CD4-positive, alpha-beta T cell treated with Interleukin-10 for 1 hour (primary cell): ENCODE results near the gene SLAMF6.
A peak's percentile ranks its signal among the peaks of the same experiment; 100 is the strongest.
"Not testable (repeated sequence)": the region's sequence is repeated elsewhere in the genome, so short reads cannot be mapped to it uniquely, and the experiment has no call there.

Experiments
- DNase-seq: peaks from one replicate; pipeline ENCODE4 v3.0.0-alpha.2; 2020

SLAMF6 gene

GRCh38 chr1:160522622-160523345 is at the start of gene SLAMF6:
SLAMF6 (minus strand) TSS chr1:160523255; CDS start chr1:160523192, 63 bp downstream.
- peak; percentile 59 for DNase-seq

GRCh38 chr1:160570840-160571239 is 47.8 kb upstream of the SLAMF6 start:
- no peak for DNase-seq

GRCh38 chr1:160569806-160570205 is 46.8 kb upstream of the SLAMF6 start:
- DNase-seq = no peak

GRCh38 chr1:160567858-160568682 is 45.0 kb upstream of the SLAMF6 start:
- DNase-seq = peak; percentile 77

GRCh38 chr1:160567341-160567740 is 44.3 kb upstream of the SLAMF6 start:
- DNase-seq = no peak

GRCh38 chr1:160565564-160565963 is 42.5 kb upstream of the SLAMF6 start:
- DNase-seq = no peak

GRCh38 chr1:160563230-160563629 is 40.2 kb upstream of the SLAMF6 start:
- DNase-seq = not testable (repeated sequence)

GRCh38 chr1:160562745-160563144 is 39.7 kb upstream of the SLAMF6 start:
- DNase-seq = not testable (repeated sequence)

- DNase-seq = peak; percentile 39
Observed at GRCh38 chr1:160560806-160561205, 37.8 kb upstream of the SLAMF6 start.

GRCh38 chr1:160560045-160560705 is 37.1 kb upstream of the SLAMF6 start:
- peak; percentile 47 for DNase-seq

- peak; percentile 41 for DNase-seq
Observed at GRCh38 chr1:160559437-160559836, 36.4 kb upstream of the SLAMF6 start.

GRCh38 chr1:160558660-160559380 is 35.8 kb upstream of the SLAMF6 start:
- DNase-seq = peak; percentile 46

GRCh38 chr1:160553778-160554177 is 30.7 kb upstream of the SLAMF6 start:
- DNase-seq = no peak

GRCh38 chr1:160552425-160552824 is 29.4 kb upstream of the SLAMF6 start:
- no peak for DNase-seq

GRCh38 chr1:160550572-160551034 is 27.5 kb upstream of the SLAMF6 start:
- peak; percentile 66 for DNase-seq

GRCh38 chr1:160549665-160550006 is 26.6 kb upstream of the SLAMF6 start:
- no peak for DNase-seq

GRCh38 chr1:160548960-160549664 is 26.1 kb upstream of the SLAMF6 start:
- DNase-seq = no peak

GRCh38 chr1:160548183-160548582 is 25.1 kb upstream of the SLAMF6 start:
- DNase-seq = no peak

GRCh38 chr1:160547422-160547821 is 24.4 kb upstream of the SLAMF6 start:
- no peak for DNase-seq

- no peak for DNase-seq
Observed at GRCh38 chr1:160546942-160547341, 23.9 kb upstream of the SLAMF6 start.

- DNase-seq = peak; percentile 66
Observed at GRCh38 chr1:160544647-160545046, 21.6 kb upstream of the SLAMF6 start.

- DNase-seq = no peak
Observed at GRCh38 chr1:160542303-160542945, 19.4 kb upstream of the SLAMF6 start.
